HL-60 (cell line): ENCODE data around the gene DBR1.

ENCODE experiments used
- CTCF ChIP-seq: IDR thresholded peaks from one replicate; pipeline ENCODE4 v1.5.1; 2011; ENCODE audit warnings: low read length, control low read depth, inconsistent platforms; ENCODE audit not compliant: insufficient read depth
- GABPA ChIP-seq: IDR thresholded peaks from 2 replicates; pipeline ENCODE4 v1.6.1; 2012; ENCODE audit warnings: low read depth
- TF ChIP-seq, protein P1 (sequence below): IDR thresholded peaks from 2 replicates; pipeline ENCODE4 v1.6.1; 2012; ENCODE audit warnings: low read depth; ENCODE audit not compliant: insufficient replicate concordance

GRCh38 chr3:138219255-138219654, 44.5 kb upstream of the DBR1 start:
- no peak for TF ChIP-seq CTCF
- no peak for TF ChIP-seq GABPA
- TF ChIP-seq, protein P1, sequence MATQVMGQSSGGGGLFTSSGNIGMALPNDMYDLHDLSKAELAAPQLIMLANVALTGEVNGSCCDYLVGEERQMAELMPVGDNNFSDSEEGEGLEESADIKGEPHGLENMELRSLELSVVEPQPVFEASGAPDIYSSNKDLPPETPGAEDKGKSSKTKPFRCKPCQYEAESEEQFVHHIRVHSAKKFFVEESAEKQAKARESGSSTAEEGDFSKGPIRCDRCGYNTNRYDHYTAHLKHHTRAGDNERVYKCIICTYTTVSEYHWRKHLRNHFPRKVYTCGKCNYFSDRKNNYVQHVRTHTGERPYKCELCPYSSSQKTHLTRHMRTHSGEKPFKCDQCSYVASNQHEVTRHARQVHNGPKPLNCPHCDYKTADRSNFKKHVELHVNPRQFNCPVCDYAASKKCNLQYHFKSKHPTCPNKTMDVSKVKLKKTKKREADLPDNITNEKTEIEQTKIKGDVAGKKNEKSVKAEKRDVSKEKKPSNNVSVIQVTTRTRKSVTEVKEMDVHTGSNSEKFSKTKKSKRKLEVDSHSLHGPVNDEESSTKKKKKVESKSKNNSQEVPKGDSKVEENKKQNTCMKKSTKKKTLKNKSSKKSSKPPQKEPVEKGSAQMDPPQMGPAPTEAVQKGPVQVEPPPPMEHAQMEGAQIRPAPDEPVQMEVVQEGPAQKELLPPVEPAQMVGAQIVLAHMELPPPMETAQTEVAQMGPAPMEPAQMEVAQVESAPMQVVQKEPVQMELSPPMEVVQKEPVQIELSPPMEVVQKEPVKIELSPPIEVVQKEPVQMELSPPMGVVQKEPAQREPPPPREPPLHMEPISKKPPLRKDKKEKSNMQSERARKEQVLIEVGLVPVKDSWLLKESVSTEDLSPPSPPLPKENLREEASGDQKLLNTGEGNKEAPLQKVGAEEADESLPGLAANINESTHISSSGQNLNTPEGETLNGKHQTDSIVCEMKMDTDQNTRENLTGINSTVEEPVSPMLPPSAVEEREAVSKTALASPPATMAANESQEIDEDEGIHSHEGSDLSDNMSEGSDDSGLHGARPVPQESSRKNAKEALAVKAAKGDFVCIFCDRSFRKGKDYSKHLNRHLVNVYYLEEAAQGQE = no peak
